Breast epithelium (tissue), 4 donors: ENCODE results near the gene NEMP2. TPM values are rescaled to one million over a fixed set of nuclear protein-coding genes. Genes with fewer than 3 reads are reported as not detected.

Experiments
- DNase-seq, 2 donors: peaks; one replicate each; pipeline ENCODE4 v3.0.0-alpha.2; 2019; ENCODE audit warnings: low spot score in 2 of 2
- H3K27ac ChIP-seq, 2 donors: fragments of 200-600 bp; sonication (generic) in 1 of 2; one replicate each; pipeline ENCODE4 v1.5.1; 2016 to 2019; ENCODE audit warnings: mild to moderate bottlenecking in 1 of 2
- H3K27me3 ChIP-seq, 2 donors: fragments of 200-600 bp; sonication (generic) in 1 of 2; one replicate each; pipeline versions ENCODE4 v1.5.1 to v1.6.0; 2017 to 2019; ENCODE audit warnings: control low read depth in 1 of 2, mild to moderate bottlenecking in 1 of 2
- H3K36me3 ChIP-seq: fragments of 200-600 bp; one replicate; pipeline ENCODE4 v1.5.1; 2019
- H3K4me1 ChIP-seq, 2 donors: fragments of 200-600 bp; sonication (generic); one replicate each; pipeline ENCODE4 v1.5.1; 2016 to 2019; ENCODE audit warnings: control low read depth in 1 of 2
- H3K4me3 ChIP-seq, 3 donors: fragments of 200-600 bp; sonication (generic); 1 replicate in 2 of 3; 2 replicates in 1 of 3; pipeline ENCODE4 v1.5.1; 2016 to 2019; ENCODE audit warnings: mild to moderate bottlenecking in 3 of 3, moderate library complexity in 2 of 3
- H3K9me3 ChIP-seq, 2 donors: fragments of 200-600 bp; sonication (generic) in 1 of 2; one replicate each; pipeline ENCODE4 v1.5.1; 2016 to 2019; ENCODE audit warnings: control low read depth in 1 of 2
- POLR2A ChIP-seq: fragments of 450-650 bp; IDR thresholded peaks from one replicate; pipeline ENCODE4 v1.6.1; 2016; ENCODE audit warnings: antibody characterized with exemption, mild to moderate bottlenecking, moderate library complexity
- POLR2AphosphoS5 ChIP-seq, 3 donors: sonication (generic); formaldehyde crosslinking; IDR thresholded peaks; one replicate each; pipeline ENCODE4 v1.6.1; 2017; ENCODE audit warnings: antibody characterized with exemption in 3 of 3
- intact Hi-C: fragments of 100-400 bp; cut with DNase I; formaldehyde crosslinking; loops from one replicate; pipeline ENCODE4 v1.15.1; 2023; ENCODE audit warnings: low total_unique reads
- total RNA-seq, 3 donors: library from RNA; depleted of rRNA; stranded (reverse); fragments of >200 nt; gene quantifications; one replicate each; pipeline ENCODE4 v1.1.0, GENCODE V29; 2016
- TF ChIP-seq, protein P1 (sequence below), 3 donors: fragments of 450-650 bp; IDR thresholded peaks; one replicate each; pipeline ENCODE4 v1.5.1; 2016 to 2017; ENCODE audit warnings: antibody characterized with exemption in 3 of 3, mild to moderate bottlenecking in 3 of 3, moderate library complexity in 3 of 3

The NEMP2 gene
- total RNA-seq, 3 donors from 2014 or later = 4.5 to 6.6 (median 5.2) TPM

- DNase-seq = no peak
- H3K9me3 ChIP-seq = peaks cover 0 to 8% of the 10 kb centered on the region in 2 donors
- intact Hi-C loops = no loop called here
- H3K27ac ChIP-seq = no peak overlapping the region
- no peaks in the 10 kb centered on the region for H3K36me3 ChIP-seq
- no peak for TF ChIP-seq POLR2AphosphoS5 (IDR thresholded peaks at IDR 0.05)
- H3K27me3 ChIP-seq = no peaks in the 10 kb centered on the region
- H3K4me3 ChIP-seq = no peak overlapping the region
- no peaks in the 10 kb centered on the region for H3K4me1 ChIP-seq
These were observed 30.3 kb upstream of the NEMP2 start for GRCh38 chr2:190564838-190565237.

GRCh38 chr2:190563646-190564045 lies 29.1 kb upstream of the NEMP2 start:
- Histone ChIP-seq H3K9me3 (peaks cover 0 to 8% of the 10 kb centered on the region in 2 donors), H3K4me1 (no peaks in the 10 kb centered on the region), H3K27ac (no peak overlapping the region), H3K4me3 (no peak overlapping the region), H3K27me3 (no peaks in the 10 kb centered on the region), H3K36me3 (no peaks in the 10 kb centered on the region)
- intact Hi-C loops = loop anchor here (1.0 kb wide), 1 partner anchor 17 kb away; no protein-coding TSS in a partner anchor
- DNase-seq = no peak
- TF ChIP-seq POLR2AphosphoS5 (IDR thresholded peaks at IDR 0.05) = no peak
- no peak for TF ChIP-seq POLR2A
- TF ChIP-seq, protein P1, sequence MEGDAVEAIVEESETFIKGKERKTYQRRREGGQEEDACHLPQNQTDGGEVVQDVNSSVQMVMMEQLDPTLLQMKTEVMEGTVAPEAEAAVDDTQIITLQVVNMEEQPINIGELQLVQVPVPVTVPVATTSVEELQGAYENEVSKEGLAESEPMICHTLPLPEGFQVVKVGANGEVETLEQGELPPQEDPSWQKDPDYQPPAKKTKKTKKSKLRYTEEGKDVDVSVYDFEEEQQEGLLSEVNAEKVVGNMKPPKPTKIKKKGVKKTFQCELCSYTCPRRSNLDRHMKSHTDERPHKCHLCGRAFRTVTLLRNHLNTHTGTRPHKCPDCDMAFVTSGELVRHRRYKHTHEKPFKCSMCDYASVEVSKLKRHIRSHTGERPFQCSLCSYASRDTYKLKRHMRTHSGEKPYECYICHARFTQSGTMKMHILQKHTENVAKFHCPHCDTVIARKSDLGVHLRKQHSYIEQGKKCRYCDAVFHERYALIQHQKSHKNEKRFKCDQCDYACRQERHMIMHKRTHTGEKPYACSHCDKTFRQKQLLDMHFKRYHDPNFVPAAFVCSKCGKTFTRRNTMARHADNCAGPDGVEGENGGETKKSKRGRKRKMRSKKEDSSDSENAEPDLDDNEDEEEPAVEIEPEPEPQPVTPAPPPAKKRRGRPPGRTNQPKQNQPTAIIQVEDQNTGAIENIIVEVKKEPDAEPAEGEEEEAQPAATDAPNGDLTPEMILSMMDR (IDR thresholded peaks at IDR 0.05) = no peak

DNA sequence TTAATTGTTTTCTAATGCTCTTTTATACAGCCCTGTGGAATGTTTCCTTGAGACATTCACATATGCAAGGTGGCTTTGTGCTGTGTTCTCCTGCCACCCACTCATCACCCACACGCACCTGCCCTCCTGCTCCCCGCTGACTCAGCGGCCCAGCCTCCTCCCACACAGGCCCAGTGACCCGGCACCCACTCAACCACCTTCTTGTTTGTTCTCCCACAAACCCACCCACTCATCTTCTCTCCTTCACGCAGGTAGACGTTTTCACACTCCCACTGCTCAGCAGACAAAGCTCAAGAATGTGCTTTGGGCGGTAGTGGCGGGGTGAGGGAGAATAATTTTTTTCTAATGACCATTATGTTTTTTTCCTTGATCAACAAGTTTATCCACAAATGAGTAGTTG lies 28.6 kb upstream of the NEMP2 start:
- Histone ChIP-seq H3K9me3 (peaks cover 0 to 7% of the 10 kb centered on the region in 2 donors), H3K36me3 (no peaks in the 10 kb centered on the region), H3K4me1 (no peaks in the 10 kb centered on the region), H3K4me3 (no peak overlapping the region), H3K27ac (no peak overlapping the region), H3K27me3 (no peaks in the 10 kb centered on the region)
- intact Hi-C loops = loop anchor here (1.0 kb wide), 1 partner anchor 17 kb away; no protein-coding TSS in a partner anchor
- no peak for DNase-seq
- TF ChIP-seq POLR2AphosphoS5 (IDR thresholded peaks at IDR 0.05) (no peak), POLR2A (no peak)
- TF ChIP-seq, protein P1 (IDR thresholded peaks at IDR 0.05) = no peak

GRCh38 chr2:190562121-190562520 lies 27.6 kb upstream of the NEMP2 start:
- intact Hi-C loops = no loop called here
- no peaks in the 10 kb centered on the region for H3K9me3 ChIP-seq
- H3K27me3 ChIP-seq = no peaks in the 10 kb centered on the region
- TF ChIP-seq POLR2A = no peak
- no peak for TF ChIP-seq POLR2AphosphoS5 (IDR thresholded peaks at IDR 0.05)
- TF ChIP-seq, protein P1 (IDR thresholded peaks at IDR 0.05) = no peak
- H3K27ac ChIP-seq = no peak overlapping the region
- no peak overlapping the region for H3K4me3 ChIP-seq
- H3K36me3 ChIP-seq = no peaks in the 10 kb centered on the region
- no peak for DNase-seq
- no peaks in the 10 kb centered on the region for H3K4me1 ChIP-seq

DNA sequence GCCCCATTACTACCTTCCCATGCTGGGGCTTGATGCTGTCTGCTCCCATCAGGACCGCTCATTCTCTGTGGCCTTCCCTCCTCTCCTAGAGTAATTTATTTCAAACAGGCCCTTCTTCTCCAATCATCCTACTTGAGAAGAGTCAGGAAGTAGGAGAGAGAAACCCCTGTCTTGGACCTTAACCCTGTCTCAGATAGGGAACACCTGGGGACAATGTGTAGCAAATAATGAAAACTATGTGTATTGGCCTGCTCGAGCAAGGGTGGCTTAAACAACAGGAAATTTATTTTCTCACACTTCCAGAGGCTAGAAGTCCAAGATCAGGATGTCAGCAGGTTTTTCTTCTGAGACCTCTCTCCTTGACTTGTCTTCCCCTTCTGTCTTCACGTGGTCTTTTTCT lies 26.6 kb upstream of the NEMP2 start:
- intact Hi-C loops = no loop called here
- no peak overlapping the region for H3K27ac ChIP-seq
- no peak for DNase-seq
- H3K4me3 ChIP-seq = no peak overlapping the region
- no peaks in the 10 kb centered on the region for H3K27me3 ChIP-seq
- H3K9me3 ChIP-seq = no peaks in the 10 kb centered on the region
- H3K4me1 ChIP-seq = no peaks in the 10 kb centered on the region
- no peak for TF ChIP-seq POLR2A
- no peak for TF ChIP-seq POLR2AphosphoS5 (IDR thresholded peaks at IDR 0.05)
- TF ChIP-seq, protein P1 (IDR thresholded peaks at IDR 0.05) = no peak
- H3K36me3 ChIP-seq = no peaks in the 10 kb centered on the region
